HFF-Myc (cell line): ENCODE data around the gene FSTL5.

ENCODE experiments used
- DNase-seq: peaks from one replicate; pipeline ENCODE4 v3.0.0-alpha.2; 2011; ENCODE audit warnings: low read depth; ENCODE audit errors: extremely low read depth
- H3K4me3 ChIP-seq: replicated peaks from 2 replicates; pipeline ENCODE4 v1.5.1; 2011; ENCODE audit warnings: low read depth, mild to moderate bottlenecking, control low read depth, low read length
- CTCF ChIP-seq: IDR thresholded peaks from 2 replicates; pipeline ENCODE4 v1.5.1; 2012; ENCODE audit warnings: mild to moderate bottlenecking, low read depth, low read length, control low read depth; ENCODE audit errors: missing control alignments

Gene FSTL5

GRCh38 chr4:162011089-162011488, 152.7 kb downstream of the FSTL5 start:
- no peak for DNase-seq
- no peak for TF ChIP-seq CTCF
- H3K4me3 ChIP-seq: no peak overlapping the region

- no peak overlapping the region for H3K4me3 ChIP-seq
- no peak for TF ChIP-seq CTCF
- DNase-seq: no peak
These were observed 153.4 kb downstream of the FSTL5 start for GRCh38 chr4:162010362-162010761.

GRCh38 chr4:161992317-161992716, 171.5 kb downstream of the FSTL5 start:
- no peak for TF ChIP-seq CTCF
- H3K4me3 ChIP-seq: no peak overlapping the region
- no peak for DNase-seq

GRCh38 chr4:161991811-161992210, 172.0 kb downstream of the FSTL5 start:
- H3K4me3 ChIP-seq: no peak overlapping the region
- no peak for TF ChIP-seq CTCF
- DNase-seq: no peak

GRCh38 chr4:161990721-161991120, 173.1 kb downstream of the FSTL5 start:
- no peak for TF ChIP-seq CTCF
- H3K4me3 ChIP-seq: no peak overlapping the region
- no peak for DNase-seq

- H3K4me3 ChIP-seq: no peak overlapping the region
- no peak for DNase-seq
- TF ChIP-seq CTCF: no peak
These were observed 174.9 kb downstream of the FSTL5 start for GRCh38 chr4:161988946-161989345.

GRCh38 chr4:161987611-161988010, 176.2 kb downstream of the FSTL5 start:
- no peak for DNase-seq
- no peak for TF ChIP-seq CTCF
- H3K4me3 ChIP-seq: no peak overlapping the region
